Thoracic aorta (tissue), 2 donors: ENCODE results near the gene CP. TPM values are rescaled to one million over a fixed set of nuclear protein-coding genes. Genes with fewer than 3 reads are reported as not detected.
"Not testable (repeated sequence)": the region's sequence is repeated elsewhere in the genome, so short reads cannot be mapped to it uniquely, and the experiment has no call there.

Experiments
- ATAC-seq: fragments of 150-250 bp; one replicate; pipeline ENCODE4 v1.8.0; 2017; ENCODE audit warnings: low read depth; ENCODE audit not compliant: insufficient number of reproducible peaks, low FRiP score
- DNase-seq: peaks from one replicate; pipeline ENCODE4 v3.0.0-alpha.2; 2020; ENCODE audit warnings: low spot score
- H3K27ac ChIP-seq, 2 donors: fragments of 200-600 bp; sonication (generic); 1 replicate in 1 of 2; 2 replicates in 1 of 2; pipeline ENCODE4 v1.5.1; 2016; ENCODE audit warnings: mild to moderate bottlenecking in 2 of 2, moderate library complexity in 2 of 2
- H3K27me3 ChIP-seq: fragments of 200-600 bp; sonication (generic); replicated peaks from 2 replicates; pipeline ENCODE4 v1.6.0; 2016; ENCODE audit warnings: mild to moderate bottlenecking; ENCODE audit not compliant: insufficient read depth
- H3K36me3 ChIP-seq: fragments of 200-600 bp; sonication (generic); one replicate; pipeline ENCODE4 v1.5.1; 2016
- H3K4me1 ChIP-seq, 2 donors: fragments of 200-600 bp; sonication (generic); 1 replicate in 1 of 2; 2 replicates in 1 of 2; pipeline versions ENCODE4 v1.5.1 to v1.6.0; 2016; ENCODE audit warnings: low read depth in 2 of 2, mild to moderate bottlenecking in 1 of 2; ENCODE audit not compliant: control insufficient read depth in 1 of 2
- H3K4me3 ChIP-seq: fragments of 200-600 bp; sonication (generic); 2 replicates; pipeline ENCODE4 v1.5.1; 2016; ENCODE audit warnings: mild to moderate bottlenecking
- H3K9me3 ChIP-seq: fragments of 200-600 bp; sonication (generic); 2 replicates; pipeline ENCODE4 v1.5.1; 2016
- CTCF ChIP-seq: fragments of 200-600 bp; sonication (generic); IDR thresholded peaks from one replicate; pipeline ENCODE4 v1.5.1; 2019; ENCODE audit warnings: antibody characterized with exemption
- total RNA-seq, 2 donors: library from RNA; depleted of rRNA; stranded (reverse); fragments of >200 nt; gene quantifications; one replicate each; pipeline versions ENCODE4 v1.1.0 to v1.2.3, GENCODE V29; 2016

The CP gene
- total RNA-seq, 2 donors from 2014 or later, result 58.1 to 64.0 TPM

- ATAC-seq (no peak), DNase-seq (no peak)
- Histone ChIP-seq H3K27ac (no peak overlapping the region), H3K9me3 (no peaks in the 10 kb centered on the region), H3K36me3 (no peaks in the 10 kb centered on the region), H3K4me1 (peaks cover under 1 to 6% of the 10 kb centered on the region in 2 donors), H3K4me3 (no peak overlapping the region), H3K27me3 (no peaks in the 10 kb centered on the region)
- TF ChIP-seq CTCF, result no peak
Measured at GRCh38 chr3:149239357-149239936, 17.8 kb upstream of the CP start.

- H3K9me3 ChIP-seq, H3K27me3 ChIP-seq, DNase-seq, H3K4me1 ChIP-seq, H3K27ac ChIP-seq, H3K4me3 ChIP-seq, H3K36me3 ChIP-seq, ATAC-seq: not testable (repeated sequence)
Measured at GRCh38 chr3:149238268-149238667, 16.6 kb upstream of the CP start.

- Histone ChIP-seq H3K27ac (no peak overlapping the region), H3K9me3 (no peaks in the 10 kb centered on the region), H3K36me3 (no peaks in the 10 kb centered on the region), H3K4me1 (no peaks in the 10 kb centered on the region), H3K4me3 (no peak overlapping the region), H3K27me3 (no peaks in the 10 kb centered on the region)
- no peak for TF ChIP-seq CTCF
- no peak for DNase-seq
- no peak for ATAC-seq
Measured at GRCh38 chr3:149235599-149236424, 14.2 kb upstream of the CP start.

GRCh38 chr3:149234671-149235245 is 13.1 kb upstream of the CP start:
- no peaks in the 10 kb centered on the region for H3K9me3 ChIP-seq
- H3K36me3 ChIP-seq, result no peaks in the 10 kb centered on the region
- no peak for TF ChIP-seq CTCF
- no peak overlapping the region for H3K4me3 ChIP-seq
- DNase-seq (no peak), ATAC-seq (no peak)
- no peaks in the 10 kb centered on the region for H3K27me3 ChIP-seq
- no peak overlapping the region for H3K27ac ChIP-seq
- H3K4me1 ChIP-seq, result no peaks in the 10 kb centered on the region

- DNase-seq, result no peak
- no peak for TF ChIP-seq CTCF
- ATAC-seq, result no peak
- Histone ChIP-seq H3K4me3 (no peak overlapping the region), H3K9me3 (no peaks in the 10 kb centered on the region), H3K27me3 (no peaks in the 10 kb centered on the region), H3K27ac (no peak overlapping the region), H3K4me1 (no peaks in the 10 kb centered on the region), H3K36me3 (no peaks in the 10 kb centered on the region)
Measured at GRCh38 chr3:149233323-149233722, 11.7 kb upstream of the CP start.
